ENCODE results near the gene TAOK1.

- TF ChIP-seq ZNF223 (tag by site-specific recombination; IDR thresholded peaks at IDR 0.05) (no peak), TSHZ1 (tag by site-specific recombination; IDR thresholded peaks at IDR 0.05; ENCODE audit: borderline replicate concordance) (no peak), CTCF (tag by site-specific recombination; IDR thresholded peaks at IDR 0.05) (no peak), ZNF140 (tag by site-specific recombination; IDR thresholded peaks at IDR 0.05) (no peak), SP2 (tag by site-specific recombination; IDR thresholded peaks at IDR 0.05) (no peak)
Observed at GRCh38 chr17:29474297-29474696, 84.1 kb downstream of the TAOK1 start.

Data from HEK293 (cell line).